ENCODE results near the gene FAM72B.
"Not testable (repeated sequence)": the region's sequence is repeated elsewhere in the genome, so short reads cannot be mapped to it uniquely, and the experiment has no call there.

- TF ChIP-seq RFX5, CEBPB (IDR thresholded peaks at IDR 0.05; ENCODE audit: low read depth, low read length): not testable (repeated sequence)
- TF ChIP-seq, protein P1, sequence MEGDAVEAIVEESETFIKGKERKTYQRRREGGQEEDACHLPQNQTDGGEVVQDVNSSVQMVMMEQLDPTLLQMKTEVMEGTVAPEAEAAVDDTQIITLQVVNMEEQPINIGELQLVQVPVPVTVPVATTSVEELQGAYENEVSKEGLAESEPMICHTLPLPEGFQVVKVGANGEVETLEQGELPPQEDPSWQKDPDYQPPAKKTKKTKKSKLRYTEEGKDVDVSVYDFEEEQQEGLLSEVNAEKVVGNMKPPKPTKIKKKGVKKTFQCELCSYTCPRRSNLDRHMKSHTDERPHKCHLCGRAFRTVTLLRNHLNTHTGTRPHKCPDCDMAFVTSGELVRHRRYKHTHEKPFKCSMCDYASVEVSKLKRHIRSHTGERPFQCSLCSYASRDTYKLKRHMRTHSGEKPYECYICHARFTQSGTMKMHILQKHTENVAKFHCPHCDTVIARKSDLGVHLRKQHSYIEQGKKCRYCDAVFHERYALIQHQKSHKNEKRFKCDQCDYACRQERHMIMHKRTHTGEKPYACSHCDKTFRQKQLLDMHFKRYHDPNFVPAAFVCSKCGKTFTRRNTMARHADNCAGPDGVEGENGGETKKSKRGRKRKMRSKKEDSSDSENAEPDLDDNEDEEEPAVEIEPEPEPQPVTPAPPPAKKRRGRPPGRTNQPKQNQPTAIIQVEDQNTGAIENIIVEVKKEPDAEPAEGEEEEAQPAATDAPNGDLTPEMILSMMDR (conservative IDR thresholded peaks at IDR 0.05; ENCODE audit: low read depth, low read length), result not testable (repeated sequence)
Observed at GRCh38 chr1:121148489-121149190, 35.5 kb downstream of the FAM72B start.
